GM19351 (cell line): ENCODE results near the gene CCNB3.
A peak's percentile ranks its signal among the peaks of the same experiment; 100 is the strongest.
"Not testable (repeated sequence)": the region's sequence is repeated elsewhere in the genome, so short reads cannot be mapped to it uniquely, and the experiment has no call there.

Experiments
- ATAC-seq: cut with Tn5 transposase; IDR thresholded peaks from one replicate; pipeline ENCODE4 v1.9.1; 2021; ENCODE audit warnings: mild to moderate bottlenecking, moderate library complexity; ENCODE audit not compliant: unreplicated experiment

CCNB3 gene

DNA sequence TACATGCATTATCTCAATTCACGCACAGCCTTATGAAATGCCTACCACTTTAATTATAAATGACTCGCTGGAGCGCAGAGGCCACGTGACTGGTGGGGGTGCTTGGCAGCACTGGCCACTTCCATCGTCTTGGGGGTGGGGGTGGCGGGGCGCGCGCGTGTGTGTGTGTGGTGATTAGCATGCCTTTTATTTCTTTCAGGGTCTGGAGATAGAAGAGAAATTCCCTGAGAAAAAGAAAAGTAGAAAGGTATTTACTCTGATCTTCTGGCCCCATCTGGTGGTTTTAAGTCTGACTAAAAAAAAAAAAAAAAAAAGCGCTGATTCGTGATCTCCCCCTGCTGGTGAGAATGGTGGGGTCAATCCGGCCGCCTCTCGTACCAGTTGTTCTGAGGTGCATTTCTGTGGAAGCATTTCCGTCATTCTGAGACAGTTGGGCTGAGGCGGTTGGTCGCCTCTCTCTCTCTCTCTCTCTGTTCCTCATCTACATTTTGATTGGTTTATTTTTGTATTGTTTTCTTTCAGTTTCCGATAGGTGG, at the start of gene CCNB3:
CCNB3 (plus strand) TSS at position 402 of the 536 bp plus-strand sequence. CDS start 80,399 bp downstream, outside the sequence.
- peak; percentile 98 for ATAC-seq

GRCh38 chrX:50157545-50158135, 46.9 kb upstream of the CCNB3 start:
- ATAC-seq: no peak

DNA sequence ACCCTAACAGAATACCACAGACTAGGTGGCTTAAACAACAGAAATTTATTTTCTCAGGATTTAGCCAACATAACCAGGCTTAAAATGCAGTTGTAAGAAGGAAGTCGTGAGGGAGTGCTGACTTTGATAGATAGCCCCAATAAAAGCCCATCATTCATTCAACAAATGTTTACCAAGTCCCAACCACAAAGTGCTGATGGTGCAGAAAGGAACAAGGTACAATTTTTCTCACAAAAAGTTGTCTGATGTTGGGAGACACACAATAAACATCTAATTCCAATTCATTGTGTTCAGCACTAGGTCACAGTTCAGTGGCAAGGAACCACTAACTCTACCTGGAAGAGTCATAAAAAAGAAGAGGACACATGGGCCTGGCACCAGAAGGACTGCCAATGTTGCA, 46.0 kb upstream of the CCNB3 start:
- no peak for ATAC-seq

GRCh38 chrX:50161127-50161526, 43.4 kb upstream of the CCNB3 start:
- no peak for ATAC-seq

- ATAC-seq: no peak
Measured at GRCh38 chrX:50165727-50166126, 38.8 kb upstream of the CCNB3 start.

DNA sequence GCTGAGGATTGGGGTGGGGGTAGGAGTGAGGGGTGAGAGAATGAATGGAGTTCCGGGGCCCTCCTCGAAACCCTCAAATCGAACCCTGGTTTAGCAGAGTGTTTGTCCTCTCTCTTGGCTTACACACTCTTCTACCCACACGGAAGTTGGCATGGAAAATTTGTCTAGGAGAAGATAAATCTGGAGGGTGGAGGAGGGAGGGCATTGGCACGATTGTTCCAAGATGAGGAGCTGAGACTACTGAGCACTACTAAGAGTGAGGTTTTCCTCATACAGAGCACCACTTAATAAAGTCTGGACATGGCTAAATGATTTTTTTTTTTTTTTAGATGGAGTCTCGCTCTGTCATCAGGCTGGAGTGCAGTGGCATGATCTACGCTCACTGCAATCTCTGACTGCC, 37.2 kb upstream of the CCNB3 start:
- ATAC-seq: no peak

- ATAC-seq: peak; percentile 74
Measured at GRCh38 chrX:50168241-50168687, 36.3 kb upstream of the CCNB3 start.

- ATAC-seq: no peak
Measured at GRCh38 chrX:50169717-50170116, 34.8 kb upstream of the CCNB3 start.

GRCh38 chrX:50180073-50180940, 24.3 kb upstream of the CCNB3 start:
- ATAC-seq: no peak

- no peak for ATAC-seq
Measured at GRCh38 chrX:50183891-50184290, 20.7 kb upstream of the CCNB3 start.

- ATAC-seq: no peak
Measured at GRCh38 chrX:50188859-50189600, 15.5 kb upstream of the CCNB3 start.

DNA sequence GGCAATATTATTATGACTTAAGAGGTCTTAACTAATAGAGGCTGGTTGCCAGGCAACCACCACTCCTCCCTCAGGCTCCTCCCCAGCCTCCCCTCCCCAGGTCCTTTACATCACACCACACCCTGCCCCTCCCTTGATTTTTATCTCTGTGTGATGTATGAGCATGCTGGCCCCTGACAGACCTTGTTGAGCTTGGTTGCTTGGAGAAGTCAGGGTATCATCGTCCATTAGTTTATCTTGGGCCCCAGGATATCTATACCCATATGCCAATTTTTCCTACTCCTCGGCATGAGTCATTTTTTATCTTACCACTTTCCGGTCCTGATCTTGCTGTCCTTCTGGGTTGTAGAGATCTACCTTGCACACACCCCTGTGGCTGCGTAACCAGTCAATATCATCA, 6.2 kb upstream of the CCNB3 start:
- ATAC-seq: no peak

- no peak for ATAC-seq
Measured at GRCh38 chrX:50200907-50201306, 3.7 kb upstream of the CCNB3 start, which contains the start of gene AKAP4. AKAP4 (minus strand) TSS chrX:50201007; CDS start chrX:50200889, 118 bp downstream.

GRCh38 chrX:50202539-50202938, 2.0 kb upstream of the CCNB3 start:
- no peak for ATAC-seq

DNA sequence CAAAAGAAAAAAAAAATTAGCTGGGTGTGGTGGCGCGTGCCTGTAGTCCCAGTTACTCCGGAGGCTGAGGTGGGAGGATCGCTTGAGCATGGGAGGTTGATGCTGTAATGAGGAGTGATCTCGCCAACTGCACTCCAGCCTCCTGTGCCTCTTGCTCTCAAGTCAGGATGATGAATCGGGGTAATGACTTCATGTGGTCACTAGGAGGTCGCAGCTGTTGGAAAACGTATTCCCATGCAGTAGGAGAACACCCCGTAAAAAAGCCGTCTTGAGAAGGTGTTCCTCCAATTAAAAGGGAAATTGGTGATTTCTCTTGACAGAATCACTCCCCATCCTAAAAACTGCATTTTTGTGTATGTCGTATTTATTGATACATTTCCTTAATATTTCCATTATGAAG, 2.2 kb downstream of the CCNB3 start:
- ATAC-seq: no peak

GRCh38 chrX:50211510-50211909, 6.9 kb downstream of the CCNB3 start:
- peak; percentile 68 for ATAC-seq

- ATAC-seq: no peak
Measured at GRCh38 chrX:50281253-50281652, 76.7 kb downstream of the CCNB3 start.

- ATAC-seq: no peak
Measured at GRCh38 chrX:50327235-50327634, 122.7 kb downstream of the CCNB3 start.

GRCh38 chrX:50332668-50333067, 128.1 kb downstream of the CCNB3 start:
- not testable (repeated sequence) for ATAC-seq

DNA sequence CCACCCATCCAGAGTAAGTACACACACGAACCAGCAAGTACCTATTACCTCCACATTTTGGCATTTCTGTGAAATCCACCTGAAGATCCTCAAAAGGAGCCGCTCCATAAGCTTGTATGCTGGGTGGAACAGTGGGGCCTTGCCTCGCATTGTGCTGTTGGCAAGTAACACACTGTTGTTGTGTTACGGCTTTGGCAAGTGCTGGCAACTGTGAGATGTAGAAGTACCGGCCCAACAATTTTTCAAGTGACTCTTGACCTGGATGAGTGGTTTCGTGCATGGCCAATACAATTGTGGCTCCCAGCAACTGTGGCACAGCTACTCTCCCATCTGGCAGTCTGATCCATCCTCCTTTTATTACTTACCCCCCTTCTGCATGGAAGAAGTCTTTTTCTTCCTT, 128.7 kb downstream of the CCNB3 start:
- no peak for ATAC-seq

GRCh38 chrX:50343917-50344316, 139.4 kb downstream of the CCNB3 start:
- ATAC-seq: no peak
